HAP-1 (cell line): Measurements from ENCODE around the gene SNX17.
A peak's percentile ranks its signal among the peaks of the same experiment; 100 is the strongest.

Experiments used
- DNase-seq, 2 experiments: peaks; one replicate each; pipeline ENCODE4 v3.0.0-alpha.2; 2016 to 2020; ENCODE audit warnings: low spot score in 2 of 2
- H3K27me3 ChIP-seq: fragments of 250-450 bp; sonication (Bioruptor Pico); 2 replicates; pipeline ENCODE4 v1.5.1; 2020; ENCODE audit warnings: low read depth, mild to moderate bottlenecking, moderate library complexity
- H3K36me3 ChIP-seq: fragments of 250-450 bp; sonication (Bioruptor Pico); replicated peaks from 2 replicates; pipeline ENCODE4 v1.5.1; 2020; ENCODE audit warnings: mild to moderate bottlenecking
- H3K4me1 ChIP-seq: fragments of 250-450 bp; sonication (Bioruptor Pico); 2 replicates; pipeline ENCODE4 v1.5.1; 2020; ENCODE audit warnings: mild to moderate bottlenecking
- H3K4me3 ChIP-seq: fragments of 250-450 bp; sonication (Bioruptor Pico); 2 replicates; pipeline ENCODE4 v1.5.1; 2020; ENCODE audit warnings: mild to moderate bottlenecking, moderate library complexity
- H3K9me3 ChIP-seq: fragments of 250-450 bp; sonication (Bioruptor Pico); 2 replicates; pipeline ENCODE4 v1.5.1; 2020; ENCODE audit warnings: mild to moderate bottlenecking, moderate library complexity
- in situ Hi-C: fragments of 300-500 bp; cut with MboI; formaldehyde crosslinking; loops from 3 replicates; pipeline ENCODE4 v1.14.3; 2020; ENCODE audit warnings: low sequenced_read_pairs, inconsistent platforms, mixed read lengths

Gene SNX17

DNA sequence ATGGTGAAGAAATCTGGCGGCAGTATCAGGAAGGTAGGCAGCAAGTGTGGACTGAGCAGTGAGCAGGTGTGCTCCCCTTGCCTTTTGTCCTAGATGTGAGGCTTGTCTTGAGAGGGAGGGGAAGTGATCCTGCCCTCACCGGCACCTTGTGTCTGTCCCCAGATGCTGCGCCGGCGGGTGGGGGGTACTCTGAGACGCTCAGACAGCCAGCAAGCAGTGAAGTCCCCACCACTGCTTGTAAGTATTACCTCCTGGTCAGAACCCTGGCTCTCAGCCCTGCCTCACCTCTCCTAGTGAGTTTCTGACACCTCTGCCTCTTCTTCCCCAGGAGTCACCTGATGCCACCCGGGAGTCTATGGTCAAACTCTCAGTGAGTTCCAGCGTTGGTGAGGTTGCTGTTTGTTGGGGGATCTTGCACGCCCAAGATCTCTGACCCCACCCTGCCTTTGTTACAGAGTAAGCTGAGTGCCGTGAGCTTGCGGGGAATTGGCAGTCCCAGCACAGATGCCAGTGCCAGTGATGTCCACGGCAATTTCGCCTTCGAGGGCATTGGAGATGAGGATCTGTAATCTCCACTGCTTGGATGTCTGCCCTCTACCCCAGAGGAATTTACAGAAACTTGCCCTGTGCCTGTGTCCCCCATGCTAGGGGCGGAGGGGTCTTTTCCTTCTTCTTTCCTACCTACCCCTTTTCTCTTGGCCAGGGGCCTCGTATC lies 5.9 kb downstream of the SNX17 start:
- Histone ChIP-seq H3K4me1 (peaks cover 22% of the 10 kb centered on the region), H3K4me3 (no peak overlapping the region), H3K36me3 (peaks cover 76% of the 10 kb centered on the region), H3K9me3 (no peaks in the 10 kb centered on the region), H3K27me3 (no peaks in the 10 kb centered on the region)
- in situ Hi-C loops, result no loop called here
- DNase-seq, result no peak

GRCh38 chr2:27376866-27377617 lies 6.6 kb downstream of the SNX17 start:
- no peak for DNase-seq
- H3K4me1 ChIP-seq, result peaks cover 16% of the 10 kb centered on the region
- H3K4me3 ChIP-seq, result no peak overlapping the region
- H3K9me3 ChIP-seq, result no peaks in the 10 kb centered on the region
- H3K27me3 ChIP-seq, result no peaks in the 10 kb centered on the region
- in situ Hi-C loops, result no loop called here
- H3K36me3 ChIP-seq, result peaks cover 80% of the 10 kb centered on the region

DNA sequence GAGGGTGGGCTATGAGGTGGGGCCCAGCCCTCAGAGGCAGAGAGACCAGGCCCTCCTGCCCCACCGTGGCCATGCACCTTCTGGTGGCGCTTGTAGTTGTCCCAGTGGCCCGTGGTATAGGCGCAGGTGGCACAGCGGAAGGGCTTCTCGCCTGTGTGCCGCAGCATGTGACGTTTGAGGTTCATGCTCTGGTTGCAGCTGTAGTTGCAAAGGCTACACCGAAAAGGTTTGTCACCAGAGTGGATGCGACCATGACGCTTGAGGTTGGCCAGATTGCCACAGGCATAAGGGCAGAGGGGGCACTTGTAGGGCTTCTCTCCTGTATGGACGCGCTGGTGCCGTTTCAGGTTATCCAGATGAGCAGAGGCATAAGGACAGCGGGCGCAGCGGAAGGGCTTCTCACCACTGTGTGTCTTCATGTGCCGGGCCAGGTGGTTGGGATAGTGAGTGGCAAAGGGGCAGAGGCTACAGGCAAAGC lies 7.2 kb downstream of the SNX17 start:
- no peaks in the 10 kb centered on the region for H3K9me3 ChIP-seq
- H3K4me1 ChIP-seq, result peaks cover 15% of the 10 kb centered on the region
- H3K27me3 ChIP-seq, result no peaks in the 10 kb centered on the region
- H3K36me3 ChIP-seq, result peaks cover 79% of the 10 kb centered on the region
- in situ Hi-C loops, result no loop called here
- no peak overlapping the region for H3K4me3 ChIP-seq
- DNase-seq, result no peak

- no peak for DNase-seq
- in situ Hi-C loops, result no loop called here
- Histone ChIP-seq H3K27me3 (no peaks in the 10 kb centered on the region), H3K4me3 (no peak overlapping the region), H3K9me3 (no peaks in the 10 kb centered on the region), H3K4me1 (peaks cover 15% of the 10 kb centered on the region), H3K36me3 (peaks cover 76% of the 10 kb centered on the region)
Measured at GRCh38 chr2:27378096-27378808, 7.8 kb downstream of the SNX17 start.

DNA sequence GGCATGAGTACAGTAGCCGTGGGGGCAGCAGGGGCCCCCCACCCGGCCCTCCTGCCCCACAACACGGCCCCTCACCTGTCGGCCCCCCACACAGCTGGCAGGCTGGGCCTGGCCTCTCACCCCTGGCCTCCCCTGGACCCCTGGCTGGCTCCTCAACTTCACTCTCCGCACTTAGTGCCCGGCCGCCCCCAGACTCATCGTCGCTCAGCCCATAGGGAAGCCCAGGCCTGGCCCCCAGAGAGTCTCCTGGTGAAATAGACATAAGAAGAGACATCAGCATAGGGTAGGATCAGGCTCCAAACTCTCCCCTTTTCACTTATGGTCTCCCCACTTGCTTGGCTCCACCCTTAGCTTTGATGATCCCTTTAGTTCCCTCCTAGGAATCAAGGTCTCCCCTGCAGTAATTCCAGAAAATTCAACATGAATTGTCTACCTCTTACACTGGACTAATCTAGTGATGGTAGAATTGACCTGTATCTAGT lies 8.4 kb downstream of the SNX17 start:
- in situ Hi-C loops, result no loop called here
- Histone ChIP-seq H3K9me3 (no peaks in the 10 kb centered on the region), H3K27me3 (no peaks in the 10 kb centered on the region), H3K4me3 (peak overlapping the region; percentile 48; the same call in 1 of the 2 replicates), H3K36me3 (peaks cover 76% of the 10 kb centered on the region), H3K4me1 (peaks cover 15% of the 10 kb centered on the region)
- no peak for DNase-seq

GRCh38 chr2:27379383-27379835 lies 9.0 kb downstream of the SNX17 start:
- no peaks in the 10 kb centered on the region for H3K9me3 ChIP-seq
- H3K4me3 ChIP-seq, result peak overlapping the region; percentile 48
- peaks cover 78% of the 10 kb centered on the region for H3K36me3 ChIP-seq
- in situ Hi-C loops, result no loop called here
- peaks cover 15% of the 10 kb centered on the region for H3K4me1 ChIP-seq
- peak in 1 of 2 experiments; percentile 19 for DNase-seq
- H3K27me3 ChIP-seq, result no peaks in the 10 kb centered on the region

GRCh38 chr2:27379836-27380625 lies 9.6 kb downstream of the SNX17 start:
- H3K36me3 ChIP-seq, result peaks cover 78% of the 10 kb centered on the region
- H3K4me3 ChIP-seq, result peak overlapping the region; percentile 48
- H3K27me3 ChIP-seq, result no peaks in the 10 kb centered on the region
- no peak for DNase-seq
- peaks cover 15% of the 10 kb centered on the region for H3K4me1 ChIP-seq
- no peaks in the 10 kb centered on the region for H3K9me3 ChIP-seq
- in situ Hi-C loops, result no loop called here

DNA sequence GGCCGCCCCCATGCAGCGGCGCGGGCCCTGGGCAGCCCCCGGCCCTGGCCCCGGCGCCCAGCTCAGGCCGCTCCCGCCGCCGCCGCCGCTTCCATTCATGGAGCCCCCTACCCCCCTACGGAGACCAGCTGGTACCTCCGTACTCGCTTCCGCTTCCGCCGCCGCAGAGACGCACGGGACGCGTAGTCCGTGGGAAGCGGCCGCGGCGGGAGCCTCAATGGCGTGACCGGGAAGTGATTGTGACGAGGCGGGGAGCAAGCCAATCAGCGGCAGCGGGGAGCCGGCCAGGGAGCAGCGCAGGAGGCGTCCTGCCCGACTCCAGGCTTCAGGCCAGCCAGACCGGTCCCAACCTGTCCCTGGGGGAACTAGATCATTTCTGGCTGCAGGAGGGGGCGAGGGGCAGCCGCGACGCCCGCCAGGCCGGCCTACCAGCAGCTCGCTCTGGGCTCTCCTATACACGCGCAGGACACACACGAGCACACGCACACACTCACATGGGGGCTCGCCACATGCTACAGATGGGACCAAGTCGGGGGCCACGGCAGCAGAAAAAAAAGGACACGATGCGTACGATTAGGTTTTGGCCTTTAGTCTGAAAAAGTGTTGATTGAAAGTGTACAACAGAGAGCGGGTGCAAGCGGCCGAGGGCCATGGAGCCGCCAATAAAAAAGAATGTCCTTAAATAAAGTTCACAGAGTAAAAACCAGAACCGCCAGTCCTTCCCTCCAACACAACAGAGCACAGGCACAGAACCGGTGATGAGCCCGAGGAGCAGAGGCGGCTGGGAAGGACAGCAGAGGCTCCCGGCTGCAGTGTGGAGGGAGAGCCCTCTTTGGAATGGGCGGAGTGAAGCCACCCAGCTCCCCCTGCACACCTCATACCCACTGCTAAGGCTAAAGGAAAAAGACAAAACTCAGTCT lies 10.5 kb downstream of the SNX17 start, which contains the start of gene ZNF513:
Gene ZNF513 (minus strand): TSS at position 109 of the 920 bp plus-strand sequence. CDS start 208 bp downstream, outside the sequence.
- H3K36me3 ChIP-seq, result peaks cover 78% of the 10 kb centered on the region
- H3K27me3 ChIP-seq, result no peaks in the 10 kb centered on the region
- H3K4me1 ChIP-seq, result peaks cover 15% of the 10 kb centered on the region
- peak; percentile 89 to 96 for DNase-seq
- in situ Hi-C loops, result no loop called here
- H3K4me3 ChIP-seq, result peak within 1 kb of the TSS; percentile 48
- no peaks in the 10 kb centered on the region for H3K9me3 ChIP-seq

DNA sequence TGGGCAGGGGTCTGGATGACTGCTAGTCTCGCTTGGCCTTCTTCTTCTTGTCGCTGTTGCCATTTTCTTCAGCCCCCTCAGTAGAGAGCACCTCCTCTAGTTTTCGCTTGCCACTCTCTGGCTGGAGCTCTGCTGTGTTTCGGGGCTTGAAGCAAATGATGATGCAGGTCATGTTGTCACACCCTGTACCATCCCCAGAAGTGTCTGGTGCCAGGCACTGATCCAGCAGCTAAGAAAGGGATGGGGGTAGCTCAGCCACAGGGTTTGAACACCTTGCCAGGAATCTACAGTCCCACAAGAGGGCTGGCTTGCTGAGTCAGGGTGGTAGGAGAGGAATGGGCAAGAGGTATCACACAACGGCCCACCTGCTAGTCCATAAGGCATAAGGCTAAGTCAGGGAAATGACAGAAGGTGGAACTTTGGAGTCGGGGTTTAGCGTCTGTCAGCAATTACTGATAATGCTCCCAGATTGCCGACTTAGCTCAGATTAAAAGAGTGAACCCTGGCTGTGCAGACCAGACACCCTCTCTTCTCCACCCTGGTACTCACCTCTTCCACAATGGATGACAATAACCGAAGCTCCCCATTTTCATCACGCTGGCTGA lies 11.3 kb downstream of the SNX17 start:
- Histone ChIP-seq H3K4me3 (no peak overlapping the region), H3K27me3 (no peaks in the 10 kb centered on the region), H3K9me3 (no peaks in the 10 kb centered on the region), H3K36me3 (peaks cover 76% of the 10 kb centered on the region), H3K4me1 (peaks cover 15% of the 10 kb centered on the region)
- in situ Hi-C loops, result no loop called here
- DNase-seq, result no peak

GRCh38 chr2:27390822-27391679 lies 20.6 kb downstream of the SNX17 start:
- Histone ChIP-seq H3K9me3 (no peaks in the 10 kb centered on the region), H3K4me3 (no peak overlapping the region), H3K4me1 (no peaks in the 10 kb centered on the region), H3K27me3 (no peaks in the 10 kb centered on the region), H3K36me3 (peaks cover 26% of the 10 kb centered on the region)
- in situ Hi-C loops, result no loop called here
- DNase-seq, result no peak

DNA sequence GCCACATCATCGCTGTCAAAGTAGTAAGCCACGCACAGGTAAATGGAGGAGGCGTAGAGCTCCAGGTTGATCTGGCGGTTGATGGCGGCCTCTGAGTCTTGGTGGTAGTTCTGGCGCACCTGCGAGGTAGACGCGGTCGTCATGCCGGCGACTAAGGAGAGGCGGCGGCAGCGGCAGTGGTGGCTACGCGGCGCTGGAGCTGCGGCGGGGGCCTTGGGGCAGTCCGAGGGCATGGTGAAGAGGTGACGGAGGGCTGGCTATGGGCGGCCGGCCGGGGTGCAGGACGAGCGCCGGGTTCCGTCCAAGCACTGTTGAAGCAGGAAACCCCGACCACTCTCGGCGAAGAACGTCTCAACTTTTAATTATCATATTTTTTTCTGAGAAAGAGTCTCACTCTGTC lies 22.8 kb downstream of the SNX17 start:
- DNase-seq, result no peak
- Histone ChIP-seq H3K4me3 (no peak overlapping the region), H3K4me1 (no peaks in the 10 kb centered on the region; the same call in none of the 2 replicates), H3K36me3 (peaks cover 25% of the 10 kb centered on the region), H3K9me3 (no peaks in the 10 kb centered on the region), H3K27me3 (no peaks in the 10 kb centered on the region)
- in situ Hi-C loops, result no loop called here
